Measurements from ENCODE around the gene ARHGAP19.
A peak's percentile ranks its signal among the peaks of the same experiment; 100 is the strongest.

ARHGAP19 gene

GRCh38 chr10:97238855-97239254, 53.6 kb downstream of the ARHGAP19 start:
- no peak for DNase-seq (ENCODE audit: low read depth in 1 of 2, low spot score in 1 of 2)
- TF ChIP-seq, protein P1, sequence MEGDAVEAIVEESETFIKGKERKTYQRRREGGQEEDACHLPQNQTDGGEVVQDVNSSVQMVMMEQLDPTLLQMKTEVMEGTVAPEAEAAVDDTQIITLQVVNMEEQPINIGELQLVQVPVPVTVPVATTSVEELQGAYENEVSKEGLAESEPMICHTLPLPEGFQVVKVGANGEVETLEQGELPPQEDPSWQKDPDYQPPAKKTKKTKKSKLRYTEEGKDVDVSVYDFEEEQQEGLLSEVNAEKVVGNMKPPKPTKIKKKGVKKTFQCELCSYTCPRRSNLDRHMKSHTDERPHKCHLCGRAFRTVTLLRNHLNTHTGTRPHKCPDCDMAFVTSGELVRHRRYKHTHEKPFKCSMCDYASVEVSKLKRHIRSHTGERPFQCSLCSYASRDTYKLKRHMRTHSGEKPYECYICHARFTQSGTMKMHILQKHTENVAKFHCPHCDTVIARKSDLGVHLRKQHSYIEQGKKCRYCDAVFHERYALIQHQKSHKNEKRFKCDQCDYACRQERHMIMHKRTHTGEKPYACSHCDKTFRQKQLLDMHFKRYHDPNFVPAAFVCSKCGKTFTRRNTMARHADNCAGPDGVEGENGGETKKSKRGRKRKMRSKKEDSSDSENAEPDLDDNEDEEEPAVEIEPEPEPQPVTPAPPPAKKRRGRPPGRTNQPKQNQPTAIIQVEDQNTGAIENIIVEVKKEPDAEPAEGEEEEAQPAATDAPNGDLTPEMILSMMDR (IDR thresholded peaks at IDR 0.05; ENCODE audit: insufficient read depth, low read length), result no peak
- TF ChIP-seq, protein P2, sequence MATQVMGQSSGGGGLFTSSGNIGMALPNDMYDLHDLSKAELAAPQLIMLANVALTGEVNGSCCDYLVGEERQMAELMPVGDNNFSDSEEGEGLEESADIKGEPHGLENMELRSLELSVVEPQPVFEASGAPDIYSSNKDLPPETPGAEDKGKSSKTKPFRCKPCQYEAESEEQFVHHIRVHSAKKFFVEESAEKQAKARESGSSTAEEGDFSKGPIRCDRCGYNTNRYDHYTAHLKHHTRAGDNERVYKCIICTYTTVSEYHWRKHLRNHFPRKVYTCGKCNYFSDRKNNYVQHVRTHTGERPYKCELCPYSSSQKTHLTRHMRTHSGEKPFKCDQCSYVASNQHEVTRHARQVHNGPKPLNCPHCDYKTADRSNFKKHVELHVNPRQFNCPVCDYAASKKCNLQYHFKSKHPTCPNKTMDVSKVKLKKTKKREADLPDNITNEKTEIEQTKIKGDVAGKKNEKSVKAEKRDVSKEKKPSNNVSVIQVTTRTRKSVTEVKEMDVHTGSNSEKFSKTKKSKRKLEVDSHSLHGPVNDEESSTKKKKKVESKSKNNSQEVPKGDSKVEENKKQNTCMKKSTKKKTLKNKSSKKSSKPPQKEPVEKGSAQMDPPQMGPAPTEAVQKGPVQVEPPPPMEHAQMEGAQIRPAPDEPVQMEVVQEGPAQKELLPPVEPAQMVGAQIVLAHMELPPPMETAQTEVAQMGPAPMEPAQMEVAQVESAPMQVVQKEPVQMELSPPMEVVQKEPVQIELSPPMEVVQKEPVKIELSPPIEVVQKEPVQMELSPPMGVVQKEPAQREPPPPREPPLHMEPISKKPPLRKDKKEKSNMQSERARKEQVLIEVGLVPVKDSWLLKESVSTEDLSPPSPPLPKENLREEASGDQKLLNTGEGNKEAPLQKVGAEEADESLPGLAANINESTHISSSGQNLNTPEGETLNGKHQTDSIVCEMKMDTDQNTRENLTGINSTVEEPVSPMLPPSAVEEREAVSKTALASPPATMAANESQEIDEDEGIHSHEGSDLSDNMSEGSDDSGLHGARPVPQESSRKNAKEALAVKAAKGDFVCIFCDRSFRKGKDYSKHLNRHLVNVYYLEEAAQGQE (IDR thresholded peaks at IDR 0.05; ENCODE audit: insufficient replicate concordance, low read depth), result no peak
- TF ChIP-seq POLR2AphosphoS5 (IDR thresholded peaks at IDR 0.05; ENCODE audit: low read depth) (no peak), SPI1 (IDR thresholded peaks at IDR 0.05; ENCODE audit: borderline replicate concordance, low read depth) (no peak), GABPA (IDR thresholded peaks at IDR 0.05; ENCODE audit: low read depth) (no peak)
- Histone ChIP-seq H3K27ac (replicated peaks) (no peak overlapping the region), H3K4me3 (replicated peaks; ENCODE audit: insufficient read depth, low read length) (no peak overlapping the region), H3K27me3 (ENCODE audit: insufficient read depth, poor library complexity, severe bottlenecking) (no peaks in the 10 kb centered on the region)

DNA sequence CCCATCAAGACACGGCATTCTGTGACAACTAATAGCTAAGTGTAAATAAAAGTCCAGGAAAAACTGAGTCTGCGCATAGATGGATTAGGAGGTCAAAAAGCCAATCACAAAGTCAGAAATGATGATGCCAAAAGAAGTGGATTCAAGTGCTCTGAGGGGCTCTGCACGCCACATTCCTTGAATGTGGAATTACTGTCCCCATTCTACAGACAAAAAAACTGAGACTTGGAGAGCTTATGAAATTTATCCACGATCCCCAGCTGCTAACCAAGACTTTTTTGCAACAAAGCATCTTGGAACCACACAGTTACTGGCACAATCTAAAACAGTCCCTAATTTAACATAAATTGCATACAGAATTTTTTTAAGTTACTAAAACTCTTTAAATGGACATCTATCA, 57.1 kb downstream of the ARHGAP19 start:
- H3K27ac ChIP-seq (replicated peaks), result no peak overlapping the region
- DNase-seq (ENCODE audit: low read depth in 1 of 2, low spot score in 1 of 2), result no peak
- no peak overlapping the region for H3K4me3 ChIP-seq (replicated peaks; ENCODE audit: insufficient read depth, low read length)
- no peak for TF ChIP-seq GABPA (IDR thresholded peaks at IDR 0.05; ENCODE audit: low read depth)
- TF ChIP-seq SPI1 (IDR thresholded peaks at IDR 0.05; ENCODE audit: borderline replicate concordance, low read depth), result no peak
- TF ChIP-seq, protein P1 (IDR thresholded peaks at IDR 0.05; ENCODE audit: insufficient read depth, low read length), result no peak
- no peak for TF ChIP-seq POLR2AphosphoS5 (IDR thresholded peaks at IDR 0.05; ENCODE audit: low read depth)
- TF ChIP-seq, protein P2 (IDR thresholded peaks at IDR 0.05; ENCODE audit: insufficient replicate concordance, low read depth), result no peak
- H3K27me3 ChIP-seq (ENCODE audit: insufficient read depth, poor library complexity, severe bottlenecking), result no peaks in the 10 kb centered on the region

DNA sequence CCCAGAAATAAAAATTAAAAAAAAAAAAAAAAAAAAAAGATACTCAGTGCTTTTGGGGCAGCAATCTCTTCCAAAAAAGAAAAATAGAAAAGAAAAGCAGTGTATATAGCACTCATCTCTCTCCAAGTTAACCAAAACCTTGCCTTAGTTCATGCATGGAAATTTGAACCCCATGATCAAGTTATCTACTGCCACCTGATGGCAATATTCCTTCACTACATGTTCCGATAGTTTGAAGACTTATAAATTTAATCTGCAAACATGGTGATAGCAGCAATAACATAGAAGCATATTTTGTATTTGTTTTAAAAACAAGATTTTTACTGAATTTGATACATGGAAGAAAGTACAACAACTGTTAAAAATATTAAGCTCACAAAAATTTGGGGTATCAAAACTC, 58.0 kb downstream of the ARHGAP19 start:
- Histone ChIP-seq H3K27me3 (ENCODE audit: insufficient read depth, poor library complexity, severe bottlenecking) (no peaks in the 10 kb centered on the region), H3K4me3 (replicated peaks; ENCODE audit: insufficient read depth, low read length) (no peak overlapping the region), H3K27ac (replicated peaks) (no peak overlapping the region)
- TF ChIP-seq GABPA (IDR thresholded peaks at IDR 0.05; ENCODE audit: low read depth) (no peak), SPI1 (IDR thresholded peaks at IDR 0.05; ENCODE audit: borderline replicate concordance, low read depth) (no peak), POLR2AphosphoS5 (IDR thresholded peaks at IDR 0.05; ENCODE audit: low read depth) (no peak)
- TF ChIP-seq, protein P1 (IDR thresholded peaks at IDR 0.05; ENCODE audit: insufficient read depth, low read length), result peak; percentile 21
- TF ChIP-seq, protein P2 (IDR thresholded peaks at IDR 0.05; ENCODE audit: insufficient replicate concordance, low read depth), result no peak
- peak; percentile 25 to 28 for DNase-seq (ENCODE audit: low read depth in 1 of 2, low spot score in 1 of 2)
